Lower lobe of right lung (tissue), 2 donors: ENCODE results near the gene C3orf70. TPM values are rescaled to one million over a fixed set of nuclear protein-coding genes. Genes with fewer than 3 reads are reported as not detected.

ENCODE experiments used
- ATAC-seq, 2 donors: fragments of 200-7000 bp; cut with Tn5 transposase; one replicate each; pipeline ENCODE4 v1.9.1; 2020 to 2022; ENCODE audit warnings: mild to moderate bottlenecking in 2 of 2, moderate library complexity in 2 of 2
- DNase-seq: peaks from one replicate; pipeline ENCODE4 v3.0.0-alpha.2; 2020
- H3K27ac ChIP-seq: fragments of 200-600 bp; one replicate; pipeline ENCODE4 v1.8.0; 2022
- H3K27me3 ChIP-seq: fragments of 200-600 bp; one replicate; pipeline ENCODE4 v1.8.0; 2022; ENCODE audit warnings: low read depth
- H3K36me3 ChIP-seq: fragments of 200-600 bp; one replicate; pipeline ENCODE4 v1.8.0; 2022; ENCODE audit warnings: mild to moderate bottlenecking
- H3K4me1 ChIP-seq: fragments of 200-600 bp; one replicate; pipeline ENCODE4 v1.8.0; 2022
- H3K4me3 ChIP-seq: fragments of 200-600 bp; one replicate; pipeline ENCODE4 v1.8.0; 2022; ENCODE audit warnings: mild to moderate bottlenecking
- H3K9me3 ChIP-seq: fragments of 200-600 bp; one replicate; pipeline ENCODE4 v1.8.0; 2022
- CTCF ChIP-seq: fragments of 200-600 bp; IDR thresholded peaks from one replicate; pipeline ENCODE4 v1.8.0; 2022; ENCODE audit warnings: antibody characterized with exemption, mild to moderate bottlenecking
- intact Hi-C: fragments of 100-400 bp; cut with DNase I; formaldehyde crosslinking; loops from one replicate; pipeline ENCODE4 v1.11.0; 2022
- total RNA-seq: library from RNA; stranded (reverse); fragmentation: NEBNext Ultra II Directional; extraction: Animal tissue kit (Norgen Biotek cat#: 25700); gene quantifications from one replicate; pipeline ENCODE4 v1.2.1, GENCODE V29; 2021
- donor health status: DM: no; HTN: yes; CAD: no; lungs with severe emphysema.

C3orf70 gene
- total RNA-seq, 1 donor from 2014 or later: 3.2 TPM

- no peak for DNase-seq
- no peaks in the 10 kb centered on the region for H3K27me3 ChIP-seq
- peaks cover 10% of the 10 kb centered on the region for H3K36me3 ChIP-seq
- intact Hi-C loops: no loop called here
- ATAC-seq: no peak
- no peak for TF ChIP-seq CTCF
- H3K9me3 ChIP-seq: no peaks in the 10 kb centered on the region
- H3K4me3 ChIP-seq: no peak overlapping the region
- H3K27ac ChIP-seq: no peak overlapping the region
- H3K4me1 ChIP-seq: no peaks in the 10 kb centered on the region
Measured at GRCh38 chr3:185195652-185196051, 42.8 kb upstream of the C3orf70 start.

- H3K36me3 ChIP-seq: peaks cover 10% of the 10 kb centered on the region
- no peak overlapping the region for H3K4me3 ChIP-seq
- no peak for TF ChIP-seq CTCF
- no peaks in the 10 kb centered on the region for H3K4me1 ChIP-seq
- ATAC-seq (no peak), DNase-seq (no peak)
- no peaks in the 10 kb centered on the region for H3K9me3 ChIP-seq
- intact Hi-C loops: no loop called here
- H3K27me3 ChIP-seq: no peaks in the 10 kb centered on the region
- H3K27ac ChIP-seq: no peak overlapping the region
Measured at GRCh38 chr3:185188816-185189215, 36.0 kb upstream of the C3orf70 start.

GRCh38 chr3:185187391-185187790, 34.5 kb upstream of the C3orf70 start:
- Histone ChIP-seq H3K4me1 (no peaks in the 10 kb centered on the region), H3K27ac (no peak overlapping the region), H3K36me3 (no peaks in the 10 kb centered on the region), H3K9me3 (no peaks in the 10 kb centered on the region), H3K4me3 (no peak overlapping the region), H3K27me3 (no peaks in the 10 kb centered on the region)
- DNase-seq: no peak
- intact Hi-C loops: no loop called here
- no peak for TF ChIP-seq CTCF
- no peak for ATAC-seq

- DNase-seq: no peak
- ATAC-seq: peak in 1 of 2 donors; percentile 47
- intact Hi-C loops: loop anchor here (10.0 kb wide), 1 partner anchor 302 kb away; no protein-coding TSS in a partner anchor
- Histone ChIP-seq H3K27me3 (no peaks in the 10 kb centered on the region), H3K4me1 (peaks cover 8% of the 10 kb centered on the region), H3K36me3 (no peaks in the 10 kb centered on the region), H3K4me3 (no peak overlapping the region), H3K27ac (no peak overlapping the region), H3K9me3 (no peaks in the 10 kb centered on the region)
- TF ChIP-seq CTCF: peak; percentile 70
Measured at GRCh38 chr3:185176750-185177359, 24.0 kb upstream of the C3orf70 start.

- no peaks in the 10 kb centered on the region for H3K27me3 ChIP-seq
- H3K4me1 ChIP-seq: peaks cover 8% of the 10 kb centered on the region
- no peak for TF ChIP-seq CTCF
- DNase-seq: peak; percentile 47
- H3K36me3 ChIP-seq: no peaks in the 10 kb centered on the region
- H3K9me3 ChIP-seq: no peaks in the 10 kb centered on the region
- ATAC-seq: peak; percentile 61 to 84
- intact Hi-C loops: loop anchor here (10.0 kb wide), 1 partner anchor 301 kb away; no protein-coding TSS in a partner anchor
- no peak overlapping the region for H3K4me3 ChIP-seq
- peak overlapping the region; percentile 56 for H3K27ac ChIP-seq
Measured at GRCh38 chr3:185175370-185175987, 22.6 kb upstream of the C3orf70 start.
